HG02623 (cell line): Measurements from ENCODE around the gene SPACDR.

ENCODE experiments used
- ATAC-seq: cut with Tn5 transposase; IDR thresholded peaks from one replicate; pipeline ENCODE4 v1.9.1; 2021; ENCODE audit warnings: moderate library complexity; ENCODE audit not compliant: unreplicated experiment

The SPACDR gene

DNA sequence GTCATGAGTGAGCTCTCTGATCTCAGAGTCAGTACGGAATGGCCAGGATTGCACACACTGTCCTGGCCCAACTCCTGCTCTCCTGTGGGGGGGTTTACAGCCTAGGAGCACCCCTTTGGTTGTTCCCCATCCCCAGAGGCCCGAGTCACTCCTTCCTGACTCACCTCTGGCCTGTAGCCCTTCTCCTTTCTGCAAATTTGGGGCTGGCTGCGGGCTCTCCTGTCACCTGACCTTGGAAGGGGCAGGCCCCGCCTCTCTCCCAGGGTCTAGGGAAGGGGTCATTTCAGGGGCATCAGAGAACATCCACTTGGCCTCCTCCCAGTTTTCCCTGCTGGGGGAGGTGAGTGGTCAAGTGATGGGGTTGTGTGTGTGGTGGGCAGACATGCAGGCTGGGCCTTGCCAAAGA lies 21.4 kb upstream of the SPACDR start:
- no peak for ATAC-seq

- ATAC-seq: no peak
These were observed 20.6 kb upstream of the SPACDR start for GRCh38 chr7:100484673-100485045.

GRCh38 chr7:100483722-100484672 lies 19.9 kb upstream of the SPACDR start, which contains the start of gene NYAP1:
Gene NYAP1, plus strand, starts transcription at chr7:100483927. Its CDS starts 1,385 bp downstream, at chr7:100485312.
- ATAC-seq: peak; percentile 20

DNA sequence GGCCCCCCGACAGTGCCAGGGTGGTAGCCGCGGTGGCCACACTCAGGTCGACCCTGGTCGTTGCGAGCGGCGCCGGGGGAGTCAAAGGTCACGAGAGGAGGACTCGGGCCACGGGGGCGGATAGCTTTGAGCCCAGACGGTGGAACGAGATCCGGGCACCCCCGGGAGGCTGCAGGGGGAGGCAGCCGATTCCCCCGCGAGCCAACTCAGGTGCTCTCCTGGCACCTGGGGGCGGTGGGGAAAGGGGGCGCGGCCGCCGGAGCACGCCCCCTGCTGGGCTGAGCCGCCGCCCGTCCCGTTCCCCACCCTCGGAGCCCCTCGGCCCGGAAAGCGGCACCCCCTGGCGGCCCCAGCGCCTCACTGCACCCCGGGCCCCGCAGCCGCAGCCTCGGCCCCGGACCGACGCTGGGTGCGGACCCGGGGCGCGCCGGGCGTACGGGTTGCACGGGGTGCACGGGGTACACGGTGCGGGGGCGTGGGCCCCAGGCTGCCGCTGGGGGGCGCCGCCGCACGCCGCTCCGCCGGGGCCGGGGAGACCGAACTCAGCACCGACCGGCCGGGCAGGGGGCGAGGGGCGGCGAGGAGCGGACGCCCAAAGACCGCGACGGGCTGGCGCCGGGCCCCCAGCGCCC lies 19.1 kb upstream of the SPACDR start:
- ATAC-seq: peak; percentile 50

- ATAC-seq: no peak
These were observed 18.6 kb upstream of the SPACDR start for GRCh38 chr7:100482728-100483089.

DNA sequence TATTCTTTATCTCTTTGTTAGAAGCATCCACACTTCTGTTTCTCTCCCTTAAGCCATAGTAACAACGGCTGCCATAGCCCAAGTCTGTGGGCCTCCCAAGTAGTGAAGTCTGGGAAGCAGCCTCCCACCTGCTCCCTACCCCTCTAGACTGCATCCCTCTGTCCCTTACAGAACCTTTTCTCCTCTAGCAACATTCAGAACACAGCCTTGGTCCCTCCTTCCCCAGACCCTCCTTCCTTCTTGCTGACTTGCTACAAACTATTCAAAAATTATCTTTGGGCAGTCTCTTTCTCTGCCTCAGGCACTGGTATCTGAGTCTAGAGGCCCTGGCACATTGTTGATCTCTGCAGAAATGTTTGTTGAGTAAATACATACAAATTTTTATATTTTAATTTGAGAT lies 17.4 kb upstream of the SPACDR start:
- no peak for ATAC-seq

DNA sequence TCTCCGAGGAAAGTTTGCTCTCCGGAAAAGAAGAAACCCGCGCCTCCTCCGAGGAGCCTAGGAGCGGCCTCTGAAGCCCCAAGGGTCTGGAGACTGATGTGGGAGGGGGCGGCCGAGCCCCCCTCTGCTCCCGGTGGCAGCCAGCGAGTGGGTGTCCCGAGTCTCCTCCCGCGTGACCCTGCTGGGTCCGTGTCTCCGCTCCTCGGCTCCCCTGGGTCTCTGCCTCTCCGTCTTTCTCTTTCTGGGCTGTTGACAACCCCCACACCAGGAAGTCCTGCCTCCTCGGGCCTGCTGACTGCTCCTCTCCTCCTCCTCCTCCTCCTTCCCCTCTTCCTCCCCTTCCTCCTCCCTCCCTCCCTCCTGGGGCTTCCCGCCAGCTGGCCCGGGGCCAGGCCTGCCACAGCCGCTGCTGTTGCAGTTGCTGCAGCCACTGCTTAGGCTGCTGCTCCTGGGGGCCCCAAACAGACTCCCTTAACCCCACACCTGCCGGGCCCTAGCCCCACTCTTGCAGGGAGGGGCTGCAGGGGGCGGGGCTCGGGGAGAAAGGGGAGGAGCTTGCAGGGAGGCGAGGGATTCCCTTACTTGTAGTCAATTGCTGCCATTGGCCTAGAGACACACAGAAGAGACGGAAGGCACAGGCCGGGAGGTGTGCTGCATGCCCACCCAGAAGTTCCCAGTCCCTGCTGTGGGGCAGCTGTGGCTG lies 15.0 kb upstream of the SPACDR start, which contains the start of gene TSC22D4:
TSS of gene TSC22D4 (minus strand) at position 257 of the 703 bp plus-strand sequence. CDS start 1,176 bp downstream, outside the sequence.
- ATAC-seq: peak; percentile 42

DNA sequence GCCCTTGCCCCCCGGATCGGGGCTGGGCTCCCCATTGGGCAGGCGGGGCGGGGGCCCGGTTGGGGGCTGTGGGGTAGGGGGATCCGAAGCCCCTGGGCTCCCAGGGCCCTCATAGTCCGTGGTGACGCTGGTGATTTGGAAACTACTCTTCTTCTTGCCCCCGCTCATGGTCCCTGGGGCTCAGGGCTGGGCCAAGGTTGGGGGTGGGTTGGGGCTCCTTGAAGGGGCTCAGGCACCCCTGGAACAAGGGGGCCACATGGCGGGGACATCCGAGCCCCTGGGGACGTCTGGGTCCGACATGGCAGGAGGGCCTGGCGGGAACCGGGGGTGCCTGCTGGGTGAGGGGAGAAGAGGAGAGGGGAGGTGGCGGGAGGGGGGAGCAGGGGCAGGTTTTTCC lies 13.8 kb upstream of the SPACDR start:
- ATAC-seq: no peak

GRCh38 chr7:100476903-100477870 lies 13.1 kb upstream of the SPACDR start:
- no peak for ATAC-seq

DNA sequence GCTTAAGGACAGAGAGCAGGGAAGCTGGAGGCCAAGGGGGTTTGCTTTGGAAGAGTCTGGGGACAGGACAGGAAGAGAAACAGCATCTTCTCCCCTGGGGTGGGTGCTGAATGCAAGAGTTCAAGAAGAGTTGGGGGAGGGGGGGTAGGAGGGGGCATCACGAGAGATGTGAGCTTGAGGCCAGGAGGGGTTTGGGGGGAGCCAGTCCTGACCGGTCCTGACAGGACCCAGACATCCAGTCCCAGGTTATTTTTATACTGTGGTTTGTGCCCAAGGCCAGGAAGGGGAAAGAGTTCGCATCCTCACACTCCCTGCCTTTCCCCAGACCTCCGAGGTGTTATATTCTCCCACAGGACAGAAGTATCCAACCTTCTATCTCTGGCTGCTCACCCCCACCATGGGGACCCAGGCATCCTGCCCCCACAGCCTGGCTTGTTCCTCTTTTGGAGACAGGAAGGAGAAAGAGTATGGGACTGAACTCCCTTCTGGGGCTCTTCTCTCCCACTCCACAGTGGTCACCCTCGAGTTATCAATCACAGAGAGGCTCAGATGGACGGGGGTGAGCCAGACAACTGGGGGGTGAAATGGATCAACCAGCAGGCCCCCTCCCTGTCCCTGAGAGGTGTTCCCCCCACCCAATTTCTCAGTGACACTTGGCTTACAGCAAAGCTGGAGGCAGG lies 12.2 kb upstream of the SPACDR start:
- ATAC-seq: no peak

GRCh38 chr7:100475549-100475948 lies 11.5 kb upstream of the SPACDR start:
- ATAC-seq: no peak

GRCh38 chr7:100472854-100473499 lies 8.9 kb upstream of the SPACDR start:
- no peak for ATAC-seq

- no peak for ATAC-seq
These were observed 8.2 kb upstream of the SPACDR start for GRCh38 chr7:100472121-100472851.

GRCh38 chr7:100471021-100471420 lies 7.0 kb upstream of the SPACDR start:
- no peak for ATAC-seq

GRCh38 chr7:100469227-100470044 lies 5.4 kb upstream of the SPACDR start:
- no peak for ATAC-seq

DNA sequence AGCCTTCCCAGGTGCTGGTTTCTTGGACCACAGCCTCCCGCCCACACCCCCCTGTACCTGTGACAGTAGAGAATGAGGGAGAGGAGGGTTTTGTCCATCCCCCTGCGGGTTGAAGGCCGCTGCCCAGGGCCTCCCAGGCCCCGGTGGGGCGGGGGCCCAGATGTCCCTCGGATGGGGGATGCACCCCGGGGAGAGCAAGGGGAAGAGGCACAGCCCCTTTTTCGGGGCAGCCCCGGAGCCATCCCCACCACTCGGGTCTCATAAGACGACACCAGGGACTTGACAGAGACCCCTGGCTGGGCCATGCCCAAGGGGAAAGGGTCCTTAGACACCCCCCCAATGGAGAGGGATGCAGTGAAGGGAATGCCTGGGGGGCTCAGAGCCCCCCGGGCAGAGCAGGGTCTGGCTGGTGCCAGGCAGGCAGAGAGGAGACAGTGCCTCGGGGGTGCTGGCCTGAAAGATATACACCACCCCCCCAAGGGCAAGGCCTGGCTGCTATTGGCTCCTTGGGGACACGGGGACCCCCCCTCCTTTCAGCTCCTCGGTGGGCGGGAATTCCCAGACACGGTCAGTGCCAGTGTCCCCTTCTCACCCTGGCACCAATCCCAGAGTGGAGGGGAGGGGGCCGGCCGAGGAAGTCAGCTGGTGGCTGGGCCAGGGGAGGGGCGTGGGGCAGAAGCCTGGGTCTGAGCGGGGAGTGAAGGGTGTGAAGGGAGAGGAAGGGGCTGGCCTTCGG lies 3.7 kb upstream of the SPACDR start:
- no peak for ATAC-seq
